ENCODE measurements around the gene ZNF384.

GRCh38 chr12:6644257-6644596 is 44.9 kb downstream of the ZNF384 start:
- TF ChIP-seq CTCF (IDR thresholded peaks at IDR 0.05) (no peak), EZH2 (IDR thresholded peaks at IDR 0.05) (no peak)
